ENCODE measurements around the gene SLTM.
"Not testable (repeated sequence)": the region's sequence is repeated elsewhere in the genome, so short reads cannot be mapped to it uniquely, and the experiment has no call there.

The SLTM gene

GRCh38 chr15:58933281-58934113 lies at the start of gene SLTM:
Gene SLTM (minus strand): TSS chr15:58933679. CDS start chr15:58933565, 114 bp downstream.
- peak; percentile 97 for DNase-seq

GRCh38 chr15:58983261-58983660 lies 49.8 kb upstream of the SLTM start:
- no peak for DNase-seq

GRCh38 chr15:58981808-58982475 lies 48.5 kb upstream of the SLTM start:
- DNase-seq: no peak

DNA sequence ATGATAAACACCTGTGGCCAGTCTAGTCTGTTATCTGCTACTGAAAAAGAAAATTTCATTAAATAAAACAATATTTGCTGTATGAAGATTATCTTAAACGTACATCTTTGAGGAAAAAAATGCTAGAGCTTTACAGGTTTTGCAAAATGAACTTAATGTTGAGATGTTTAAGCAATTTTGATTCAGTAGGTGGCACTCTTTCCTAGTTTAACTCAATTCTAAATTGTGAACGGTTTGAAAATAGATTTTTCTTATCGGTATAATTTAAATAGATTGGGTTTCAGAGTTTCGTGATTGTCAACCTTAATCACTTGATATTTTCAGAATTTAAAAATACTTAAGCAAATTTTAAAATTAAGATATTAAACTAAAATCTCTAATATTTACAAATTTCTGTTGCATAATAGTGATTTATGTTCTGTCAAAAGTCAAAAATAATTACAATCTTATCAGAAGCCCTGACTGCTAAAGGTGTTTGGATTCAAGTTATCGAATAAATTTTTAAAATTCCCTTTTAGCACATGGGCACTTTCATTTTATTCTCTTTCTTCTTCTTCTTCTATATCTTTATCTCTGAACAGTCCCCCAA lies 47.0 kb upstream of the SLTM start:
- no peak for DNase-seq

GRCh38 chr15:58977887-58978286 lies 44.4 kb upstream of the SLTM start:
- DNase-seq: no peak

DNA sequence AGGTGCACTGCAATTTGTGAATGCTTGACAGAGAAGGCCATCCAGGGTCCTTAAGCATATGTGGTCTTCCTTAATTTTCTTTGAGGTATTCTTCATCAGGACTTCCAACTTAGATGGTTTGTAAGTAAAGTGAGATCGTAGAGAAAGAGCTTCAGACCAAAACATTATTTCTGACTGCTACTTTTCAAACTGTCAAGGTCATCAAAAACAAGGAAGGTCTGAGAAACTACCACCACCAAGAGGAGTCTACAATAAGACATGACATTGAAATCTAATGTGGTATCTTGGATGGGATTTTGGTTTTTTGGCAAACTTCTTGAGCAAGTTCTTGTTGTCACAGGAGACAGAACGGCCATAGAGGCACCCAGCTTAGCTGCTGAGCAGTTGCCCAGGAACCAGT lies 34.0 kb upstream of the SLTM start:
- DNase-seq: no peak

DNA sequence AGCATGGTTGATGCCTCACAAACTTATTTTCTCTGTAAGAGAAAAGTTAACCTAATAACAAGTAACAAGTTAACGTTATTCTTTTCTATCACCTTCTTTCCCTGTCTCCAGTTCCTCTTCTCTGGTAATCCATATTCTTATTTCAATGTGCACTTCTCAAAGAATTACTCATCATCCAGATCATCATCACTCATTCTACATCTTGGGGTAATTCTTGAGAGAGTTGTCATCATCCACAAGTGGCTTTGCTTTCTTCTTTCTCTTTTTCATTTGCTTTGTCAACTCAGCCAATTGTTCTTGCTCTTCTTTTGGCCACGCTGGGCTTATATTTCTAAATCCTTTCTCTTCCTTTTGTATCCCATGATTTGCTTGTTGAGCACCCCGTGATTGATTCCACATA lies 33.2 kb upstream of the SLTM start:
- DNase-seq: no peak

DNA sequence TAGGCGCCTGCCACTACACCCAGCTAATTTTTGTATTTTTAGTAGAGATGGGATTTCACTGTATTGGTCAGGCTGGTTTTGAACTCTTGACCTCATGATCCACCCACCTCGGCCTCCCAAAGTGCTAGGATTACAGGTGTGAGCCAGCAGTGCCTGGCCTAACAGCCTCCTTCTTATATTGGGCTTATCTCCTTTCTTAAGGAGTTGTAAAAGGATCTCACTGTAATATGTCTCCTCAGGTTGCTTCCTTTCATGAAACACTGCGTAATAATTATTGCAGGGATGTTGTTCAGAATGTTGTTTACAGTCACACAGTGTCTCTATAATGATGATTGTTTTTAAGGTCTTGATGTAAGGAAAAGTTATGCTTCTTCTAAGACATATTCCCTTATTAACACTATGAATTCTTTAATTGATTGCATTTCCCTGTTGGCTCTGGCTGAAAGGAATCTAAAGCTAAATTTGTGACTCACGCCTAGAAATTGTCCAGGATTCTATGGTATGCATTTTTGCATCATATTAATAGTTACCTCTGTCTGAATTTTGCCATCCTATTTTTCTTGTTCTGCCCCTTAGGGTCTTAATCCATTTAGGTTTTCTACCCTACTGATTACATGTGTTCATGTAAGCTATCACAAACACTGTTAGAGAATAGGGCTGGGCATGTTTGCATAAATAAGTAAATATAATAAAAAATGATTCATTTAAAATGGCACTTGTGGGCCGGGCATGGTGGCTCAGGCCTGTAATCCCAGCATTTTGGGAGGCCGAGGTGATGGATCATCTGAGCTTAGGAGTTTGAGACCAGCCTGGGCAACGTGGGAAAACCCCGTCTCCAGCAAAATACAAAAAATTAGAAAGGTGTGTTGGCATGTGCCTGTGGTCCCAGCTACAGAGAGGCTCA lies 29.4 kb upstream of the SLTM start:
- DNase-seq: no peak

DNA sequence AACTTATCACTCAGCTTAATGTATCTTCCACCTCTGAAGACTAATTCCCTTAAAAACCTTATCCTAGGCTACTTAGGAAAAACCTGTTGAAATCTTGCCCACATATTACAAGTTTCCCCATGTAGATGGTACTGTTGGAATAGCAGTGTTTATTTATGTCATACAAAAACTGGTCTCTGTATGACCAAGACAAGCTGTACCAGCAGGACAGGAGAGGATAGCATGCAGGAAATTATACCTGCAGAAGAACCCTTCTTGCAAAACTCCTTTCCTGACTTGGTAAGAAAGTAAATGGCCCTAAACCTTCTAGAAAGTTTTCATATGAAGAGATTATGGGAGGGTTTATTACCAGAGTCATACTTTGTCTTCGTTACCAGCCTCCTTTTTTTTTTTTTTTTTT lies 28.7 kb upstream of the SLTM start:
- DNase-seq: no peak

- no peak for DNase-seq
Observed at GRCh38 chr15:58958811-58959210, 25.3 kb upstream of the SLTM start.

DNA sequence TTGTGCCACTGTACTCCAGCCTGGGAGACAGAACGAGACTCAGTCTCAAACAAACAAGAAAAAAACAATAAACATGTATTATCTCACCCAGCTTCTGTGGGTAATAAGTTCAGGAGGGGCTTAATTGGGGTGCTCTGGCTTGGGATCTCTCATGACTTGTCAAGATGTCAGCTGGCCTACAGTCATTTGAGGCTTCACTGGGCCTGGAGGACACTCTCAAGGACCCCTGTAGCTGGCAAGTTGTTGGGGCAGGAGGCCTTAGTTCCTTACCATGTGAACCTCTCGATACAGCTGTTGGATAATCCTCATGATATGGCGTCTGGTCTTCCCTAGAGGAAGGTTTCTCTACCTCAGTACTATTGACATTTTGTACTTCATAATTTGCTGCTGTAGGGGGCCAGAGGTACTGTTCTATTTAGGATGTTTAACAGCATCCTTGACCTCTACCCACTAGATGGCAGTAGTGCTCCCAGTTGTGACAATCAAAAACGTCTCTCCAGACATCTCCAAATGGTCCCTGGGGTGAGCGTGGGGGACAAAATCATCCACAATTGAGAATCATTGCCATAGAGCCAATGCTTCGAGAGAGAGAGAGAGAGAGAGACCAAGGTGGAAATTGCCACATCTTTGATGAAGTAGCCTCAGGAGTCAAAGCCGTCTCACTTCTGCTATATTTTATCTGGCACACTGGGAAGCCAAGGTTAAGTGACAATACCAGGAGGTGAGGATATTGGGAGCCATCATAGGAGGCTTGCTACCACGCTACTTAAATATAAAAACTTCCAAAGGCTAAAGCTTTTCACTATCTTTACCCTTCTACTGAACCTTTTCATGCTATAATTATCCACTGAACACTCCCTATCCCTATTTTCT lies 23.9 kb upstream of the SLTM start:
- peak; percentile 41 for DNase-seq

DNA sequence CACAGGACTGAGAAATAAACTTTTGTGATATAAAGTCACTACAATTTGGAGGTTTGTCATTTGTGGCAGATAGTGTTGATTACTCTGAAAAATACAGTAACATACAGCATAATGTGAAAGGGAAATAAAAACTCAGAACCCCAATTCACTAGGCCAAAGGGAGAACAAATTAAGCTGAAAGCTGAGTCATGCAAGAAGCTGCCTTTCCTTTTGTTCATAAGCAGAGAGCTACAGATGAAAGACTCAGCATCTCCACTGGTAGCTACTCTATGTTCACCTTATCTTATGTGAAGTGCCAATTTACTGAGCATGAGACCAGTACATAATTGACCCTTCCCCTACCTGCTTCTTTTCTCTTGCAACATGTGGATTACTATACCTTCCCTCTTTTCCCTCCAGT lies 19.3 kb upstream of the SLTM start:
- no peak for DNase-seq

GRCh38 chr15:58951388-58952007 lies 18.0 kb upstream of the SLTM start:
- no peak for DNase-seq

DNA sequence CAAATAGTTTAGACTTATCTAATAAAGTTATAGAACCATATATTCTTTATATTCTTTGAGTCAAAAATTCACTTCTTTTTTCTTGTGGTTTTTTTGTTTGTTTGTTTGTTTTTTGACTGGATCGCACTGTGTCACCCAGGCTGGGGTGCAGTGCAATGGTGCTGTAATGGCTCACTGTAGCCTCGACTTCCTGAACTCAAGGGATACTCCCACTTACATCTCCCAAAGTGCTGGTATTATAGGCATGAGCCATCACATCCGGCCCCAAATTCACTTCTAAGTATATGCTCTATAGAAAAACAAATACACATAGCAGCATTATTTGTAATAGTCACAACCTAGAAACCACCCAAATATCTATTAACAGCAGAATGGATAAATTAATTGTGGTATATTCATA lies 13.7 kb upstream of the SLTM start:
- no peak for DNase-seq

DNA sequence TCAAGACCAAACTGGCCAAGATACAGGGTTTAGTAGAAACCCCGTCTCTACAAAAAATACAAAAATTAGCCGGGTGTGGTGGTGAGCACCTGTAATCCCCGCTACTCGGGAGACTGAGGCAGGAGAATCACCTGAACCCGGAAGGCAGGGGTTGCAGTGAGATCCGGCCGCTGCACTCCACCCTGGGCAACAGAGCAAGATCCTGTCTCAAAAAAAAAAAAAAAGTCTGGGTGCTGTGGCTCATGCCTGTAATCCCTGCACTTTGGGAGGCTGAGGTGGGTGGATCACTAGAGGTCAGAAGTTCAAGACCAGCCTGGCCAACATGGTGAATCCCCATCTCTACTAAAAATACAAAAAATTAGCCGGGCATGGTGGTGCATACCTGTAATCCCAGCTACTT lies 1.5 kb upstream of the SLTM start:
- DNase-seq: not testable (repeated sequence)

GRCh38 chr15:58934521-58934920 lies 1.0 kb upstream of the SLTM start:
- DNase-seq: no peak

DNA sequence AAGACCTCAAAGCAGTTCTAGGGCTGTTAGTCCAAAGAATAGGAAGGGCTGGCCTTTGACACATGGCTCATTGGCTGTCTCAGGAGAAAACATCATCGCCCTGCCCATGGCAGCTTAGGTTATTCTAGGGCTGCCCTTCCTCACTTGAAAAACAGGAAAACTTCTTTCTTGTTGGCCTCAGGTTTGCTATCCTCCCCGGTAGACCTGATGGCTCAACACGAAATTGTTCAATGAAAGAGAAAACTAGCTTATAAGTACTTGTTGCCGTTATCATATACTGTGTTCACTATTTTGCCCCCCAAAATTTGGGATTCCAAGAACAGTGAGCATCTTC lies 602 bp upstream of the SLTM start:
- no peak for DNase-seq

- no peak for DNase-seq
Observed at GRCh38 chr15:58932710-58933280, 684 bp downstream of the SLTM start.

DNA sequence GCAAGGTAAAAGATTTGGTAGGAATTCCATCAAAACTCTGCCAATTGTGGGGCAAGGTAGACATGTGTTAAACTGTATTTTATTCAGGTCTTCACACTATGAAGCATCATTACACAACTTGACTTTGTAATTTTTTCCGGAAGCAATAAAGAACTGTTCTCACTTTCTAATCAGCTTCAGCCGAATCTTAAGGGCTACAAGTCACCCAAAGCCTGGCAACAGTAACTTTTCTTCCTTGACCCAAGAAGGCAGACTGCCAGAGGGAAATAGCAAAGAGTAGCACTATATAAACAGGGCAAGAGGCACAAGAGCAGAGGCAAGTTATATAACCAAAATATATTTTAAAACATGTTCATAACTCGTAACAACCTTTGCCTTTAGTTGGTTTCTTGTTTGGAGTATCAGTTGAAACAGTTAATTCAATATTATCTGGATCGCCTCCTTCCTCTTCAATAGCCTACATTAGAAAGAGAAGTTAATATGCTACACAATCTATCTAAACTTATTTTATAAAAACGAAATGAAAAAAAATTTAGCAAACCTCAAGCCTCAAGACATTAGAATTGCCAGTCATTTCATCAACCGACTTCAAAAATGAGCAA lies 1.4 kb downstream of the SLTM start:
- peak; percentile 26 for DNase-seq

- no peak for DNase-seq
Observed at GRCh38 chr15:58929891-58930416, 3.5 kb downstream of the SLTM start.

DNA sequence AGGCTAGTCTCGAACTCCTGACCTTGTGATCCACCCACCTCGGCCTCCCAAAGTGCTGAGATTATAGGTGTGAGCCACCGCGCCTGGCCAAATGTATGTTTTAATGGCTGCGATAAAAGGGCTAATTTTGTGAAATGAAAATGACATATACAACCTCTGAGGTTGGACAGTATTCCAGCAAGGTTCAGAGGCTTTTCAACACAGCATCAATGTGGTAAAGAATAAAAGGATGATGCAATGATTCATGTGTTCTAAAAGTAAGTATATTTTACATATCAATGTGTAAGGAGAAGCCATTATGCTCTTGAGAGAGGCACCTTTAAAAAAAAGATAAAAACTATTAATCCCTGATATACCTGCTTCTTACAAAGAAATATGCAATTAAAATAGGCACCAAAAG lies 6.7 kb downstream of the SLTM start:
- no peak for DNase-seq

Data from femur (tissue), 1 donor.